ENCODE results near the gene FTO. TPM values are rescaled to one million over a fixed set of nuclear protein-coding genes. Genes with fewer than 3 reads are reported as not detected.
A peak's percentile ranks its signal among the peaks of the same experiment; 100 is the strongest.

The FTO gene
- polyA plus RNA-seq, 3 donors: 16.8 to 51.0 (median 37.7) TPM

- peak overlapping the region; percentile 5 for H3K9ac ChIP-seq (ENCODE audit: insufficient read depth, low read length, poor library complexity, severe bottlenecking)
- no peaks in the 10 kb centered on the region for H3K79me2 ChIP-seq (ENCODE audit: insufficient read depth, low read length)
- H3K27ac Mint-ChIP-seq: peak overlapping the region in 6 of 7 donors; percentile 21 to 77 (median 58)
- TF ChIP-seq CTCF (IDR thresholded peaks at IDR 0.05): no peak
- no peak overlapping the region for H2AFZ ChIP-seq (ENCODE audit: insufficient read depth, low read depth, low read length, poor library complexity, severe bottlenecking)
- no peak overlapping the region for H3K4me2 ChIP-seq (replicated peaks; ENCODE audit: extremely low read depth, low read length, poor library complexity, severe bottlenecking)
- H3K4me3 Mint-ChIP-seq: peak overlapping the region in 1 of 2 donors; percentile 61
- no peak overlapping the region for H3K4me3 ChIP-seq (replicated peaks in 1 of 3; ENCODE audit: low read depth in 2 of 3, low read length in 3 of 3)
- no CpG with 5 or more reads among the region's 4 CpGs for WGBS (ENCODE audit: insufficient coverage)
- peak in 1 of 3 donors; percentile 21 for DNase-seq
- peak overlapping the region in 1 of 2 donors; percentile 55 for H3K27ac ChIP-seq (ENCODE audit: low read depth in 1 of 2, low read length in 2 of 2)
- H3K36me3 ChIP-seq (replicated peaks in 1 of 2; ENCODE audit: control insufficient read depth in 1 of 2, insufficient read depth in 2 of 2, low read length in 2 of 2): no peaks in the 10 kb centered on the region
- H3K4me1 ChIP-seq (ENCODE audit: control insufficient read depth in 1 of 2, insufficient read depth in 2 of 2, low read length in 2 of 2): peaks cover 15 to 19% of the 10 kb centered on the region in 2 donors
- H3K9me3 ChIP-seq (replicated peaks in 1 of 2; ENCODE audit: control insufficient read depth in 1 of 2, insufficient read depth in 1 of 2, low read length in 2 of 2): no peaks in the 10 kb centered on the region
- H3K36me3 Mint-ChIP-seq: peaks cover 3 to 10% of the 10 kb centered on the region in 2 donors
- H3K4me1 Mint-ChIP-seq: peaks cover 35% of the 10 kb centered on the region
- no peaks in the 10 kb centered on the region for H3K27me3 ChIP-seq (ENCODE audit: control insufficient read depth in 2 of 2, insufficient read depth in 2 of 2, low read length in 2 of 2)
- H4K20me1 ChIP-seq (ENCODE audit: insufficient read depth, low read length): no peaks in the 10 kb centered on the region
- H3K9me3 Mint-ChIP-seq: peaks cover 0 to 10% (median 2%) of the 10 kb centered on the region in 7 donors
- H3K27me3 Mint-ChIP-seq (ENCODE audit: low read depth in 3 of 3): peaks cover 0 to 4% (median 2%) of the 10 kb centered on the region in 3 donors
- intact Hi-C loops (cut with micrococcal nuclease): no loop called here
Measured at GRCh38 chr16:53761962-53762703, 58.2 kb downstream of the FTO start.

GRCh38 chr16:53766304-53767016, 62.5 kb downstream of the FTO start:
- no peak overlapping the region for H3K9ac ChIP-seq (ENCODE audit: insufficient read depth, low read length, poor library complexity, severe bottlenecking)
- no peaks in the 10 kb centered on the region for H3K27me3 ChIP-seq (ENCODE audit: control insufficient read depth in 2 of 2, insufficient read depth in 2 of 2, low read length in 2 of 2)
- Mint-ChIP-seq H3K27ac (no peak overlapping the region), H3K36me3 (peaks cover 0 to 3% of the 10 kb centered on the region in 2 donors), H3K4me1 (peaks cover 22% of the 10 kb centered on the region), H3K9me3 (no peaks in the 10 kb centered on the region), H3K27me3 (ENCODE audit: low read depth in 3 of 3) (peaks cover 0 to 4% (median 0%) of the 10 kb centered on the region in 3 donors), H3K4me3 (no peak overlapping the region)
- intact Hi-C loops (cut with micrococcal nuclease): no loop called here
- no peaks in the 10 kb centered on the region for H3K9me3 ChIP-seq (replicated peaks in 1 of 2; ENCODE audit: control insufficient read depth in 1 of 2, insufficient read depth in 1 of 2, low read length in 2 of 2)
- no peak overlapping the region for H3K4me3 ChIP-seq (replicated peaks in 1 of 3; ENCODE audit: low read depth in 2 of 3, low read length in 3 of 3)
- peaks cover 8% of the 10 kb centered on the region for H3K79me2 ChIP-seq (ENCODE audit: insufficient read depth, low read length)
- TF ChIP-seq CTCF (IDR thresholded peaks at IDR 0.05): no peak
- H3K4me2 ChIP-seq (replicated peaks; ENCODE audit: extremely low read depth, low read length, poor library complexity, severe bottlenecking): no peak overlapping the region
- no peaks in the 10 kb centered on the region for H3K36me3 ChIP-seq (replicated peaks in 1 of 2; ENCODE audit: control insufficient read depth in 1 of 2, insufficient read depth in 2 of 2, low read length in 2 of 2)
- H4K20me1 ChIP-seq (ENCODE audit: insufficient read depth, low read length): peaks cover 4% of the 10 kb centered on the region
- no peak for DNase-seq
- H2AFZ ChIP-seq (ENCODE audit: insufficient read depth, low read depth, low read length, poor library complexity, severe bottlenecking): no peak overlapping the region
- H3K4me1 ChIP-seq (ENCODE audit: control insufficient read depth in 1 of 2, insufficient read depth in 2 of 2, low read length in 2 of 2): peaks cover 17 to 24% of the 10 kb centered on the region in 2 donors
- WGBS (ENCODE audit: insufficient coverage): 95% methylated on average over 7 of the region's 10 CpGs
- no peak overlapping the region for H3K27ac ChIP-seq (ENCODE audit: low read depth in 1 of 2, low read length in 2 of 2)

Data from CD14-positive monocyte (primary cell).